Ascending aorta (tissue), 2 donors: Measurements from ENCODE around the gene SEMA3F. TPM values are rescaled to one million over a fixed set of nuclear protein-coding genes. Genes with fewer than 3 reads are reported as not detected.

Source experiments
- DNase-seq, 2 donors: peaks; one replicate each; pipeline ENCODE4 v3.0.0-alpha.2; 2019; ENCODE audit warnings: low spot score in 2 of 2
- H3K27ac ChIP-seq, 2 donors: fragments of 200-600 bp; sonication (generic); one replicate each; pipeline ENCODE4 v1.5.1; 2016 to 2017; ENCODE audit warnings: mild to moderate bottlenecking in 1 of 2
- H3K27me3 ChIP-seq: fragments of 200-600 bp; sonication (generic); one replicate; pipeline ENCODE4 v1.5.1; 2017
- H3K36me3 ChIP-seq, 2 donors: fragments of 200-600 bp; sonication (generic); one replicate each; pipeline ENCODE4 v1.5.1; 2016
- H3K4me1 ChIP-seq, 2 donors: fragments of 200-600 bp; sonication (generic); one replicate each; pipeline ENCODE4 v1.5.1; 2016 to 2017; ENCODE audit warnings: mild to moderate bottlenecking in 1 of 2
- H3K4me3 ChIP-seq, 2 donors: fragments of 200-600 bp; sonication (generic); one replicate each; pipeline ENCODE4 v1.5.1; 2016 to 2017; ENCODE audit warnings: mild to moderate bottlenecking in 1 of 2
- H3K9me3 ChIP-seq, 2 donors: fragments of 200-600 bp; sonication (generic); one replicate each; pipeline ENCODE4 v1.5.1; 2016
- CTCF ChIP-seq, 3 experiments: fragments of 200-600 bp in 2 of 3; fragments of 450-650 bp in 1 of 3; sonication (generic) in 2 of 3; IDR thresholded peaks; one replicate each; pipeline ENCODE4 v1.5.1; 2016 to 2019; ENCODE audit warnings: antibody characterized with exemption in 3 of 3, mild to moderate bottlenecking in 1 of 3, moderate library complexity in 1 of 3
- intact Hi-C: fragments of 100-400 bp; cut with DNase I; formaldehyde crosslinking; loops from one replicate; pipeline ENCODE4 v1.15.1; 2023
- total RNA-seq: library from RNA; depleted of rRNA; stranded (reverse); fragments of >200 nt; gene quantifications from one replicate; pipeline ENCODE4 v1.1.0, GENCODE V29; 2016

SEMA3F gene
- total RNA-seq, 1 donor from 2014 or later, result 75.0 TPM

- peaks cover 0 to 20% of the 10 kb centered on the region in 2 donors for H3K4me1 ChIP-seq
- intact Hi-C loops, result no loop called here
These were observed 75.6 kb downstream of the SEMA3F start for GRCh38 chr3:50230794-50231125.

GRCh38 chr3:50231581-50231980, 76.5 kb downstream of the SEMA3F start:
- H3K27me3 ChIP-seq, result no peaks in the 10 kb centered on the region
- intact Hi-C loops, result no loop called here
- H3K9me3 ChIP-seq, result no peaks in the 10 kb centered on the region
- DNase-seq, result no peak
- peaks cover 0 to 15% of the 10 kb centered on the region in 2 donors for H3K4me1 ChIP-seq
- no peak overlapping the region for H3K27ac ChIP-seq
- no peak for TF ChIP-seq CTCF (IDR thresholded peaks at IDR 0.05)
- no peaks in the 10 kb centered on the region for H3K36me3 ChIP-seq
- no peak overlapping the region for H3K4me3 ChIP-seq

More at GRCh38 chr3:50230794-50231125, 75.6 kb downstream of the SEMA3F start:
- H3K9me3 ChIP-seq, result no peaks in the 10 kb centered on the region
- no peaks in the 10 kb centered on the region for H3K27me3 ChIP-seq
- no peak overlapping the region for H3K4me3 ChIP-seq
- no peak overlapping the region for H3K27ac ChIP-seq
- H3K36me3 ChIP-seq, result no peaks in the 10 kb centered on the region
- no peak for TF ChIP-seq CTCF (IDR thresholded peaks at IDR 0.05)
- no peak for DNase-seq

GRCh38 chr3:50232303-50232702, 77.2 kb downstream of the SEMA3F start:
- no peaks in the 10 kb centered on the region for H3K9me3 ChIP-seq
- no peaks in the 10 kb centered on the region for H3K27me3 ChIP-seq
- H3K36me3 ChIP-seq, result no peaks in the 10 kb centered on the region
- no peak for DNase-seq
- peaks cover 0 to 9% of the 10 kb centered on the region in 2 donors for H3K4me1 ChIP-seq
- intact Hi-C loops, result no loop called here
- no peak overlapping the region for H3K4me3 ChIP-seq
- TF ChIP-seq CTCF (IDR thresholded peaks at IDR 0.05), result no peak
- H3K27ac ChIP-seq, result no peak overlapping the region

- no peak overlapping the region for H3K4me3 ChIP-seq
- H3K27me3 ChIP-seq, result no peaks in the 10 kb centered on the region
- H3K27ac ChIP-seq, result no peak overlapping the region
- no peak for DNase-seq
- no peaks in the 10 kb centered on the region for H3K36me3 ChIP-seq
- no peak for TF ChIP-seq CTCF (IDR thresholded peaks at IDR 0.05)
- peaks cover under 1 to 5% of the 10 kb centered on the region in 2 donors for H3K4me1 ChIP-seq
- H3K9me3 ChIP-seq, result no peaks in the 10 kb centered on the region
- intact Hi-C loops, result no loop called here
These were observed 78.1 kb downstream of the SEMA3F start for GRCh38 chr3:50233176-50233575.

GRCh38 chr3:50235716-50236483, 80.8 kb downstream of the SEMA3F start, which contains the start of gene GNAI2:
Gene GNAI2, plus strand, starts transcription at chr3:50236204. Its CDS starts 132 bp downstream, at chr3:50236336.
- TF ChIP-seq CTCF (IDR thresholded peaks at IDR 0.05), result peak in 1 of 3 experiments; percentile 32

More at GRCh38 chr3:50235716-50236483, 80.8 kb downstream of the SEMA3F start, which contains the start of gene GNAI2:
- peaks cover 22 to 23% of the 10 kb centered on the region in 2 donors for H3K4me1 ChIP-seq
- H3K4me3 ChIP-seq, result peak within 1 kb of the TSS; percentile 96 to 97
- H3K9me3 ChIP-seq, result no peaks in the 10 kb centered on the region
- H3K27ac ChIP-seq, result peak within 1 kb of the TSS; percentile 92 to 95
- intact Hi-C loops, result loop anchor here (1.0 kb wide), 1 partner anchor 9 kb away; no protein-coding TSS in a partner anchor
- peak; percentile 98 to 99 for DNase-seq
- no peaks in the 10 kb centered on the region for H3K27me3 ChIP-seq
- H3K36me3 ChIP-seq, result peaks cover 5 to 10% of the 10 kb centered on the region in 2 donors
